Measurements from ENCODE around the gene KCNQ1OT1. TPM values are rescaled to one million over a fixed set of nuclear protein-coding genes. Genes with fewer than 3 reads are reported as not detected.

KCNQ1OT1 gene
- polyA plus RNA-seq, 6 donors from 2014 or later = 0.08 to 0.28 (median 0.12) TPM

DNA sequence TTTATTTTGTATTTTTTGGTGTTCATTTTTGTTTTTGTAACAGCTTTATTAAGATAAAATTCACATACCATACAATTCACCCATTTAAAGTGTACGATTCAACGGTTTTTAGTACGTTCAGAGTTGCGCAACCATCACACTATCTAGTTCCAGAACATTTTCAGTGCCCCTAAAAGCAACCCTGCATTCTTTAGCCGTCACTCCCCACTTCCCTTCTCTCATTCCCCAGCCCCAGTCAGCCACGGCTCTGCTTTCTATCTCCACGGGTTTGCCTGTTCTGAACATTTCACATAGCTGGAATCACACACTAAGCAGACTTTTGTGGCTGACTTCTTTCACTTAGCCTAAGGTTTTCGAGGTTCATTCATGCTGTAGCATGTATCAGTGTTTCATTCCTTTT, 9.6 kb upstream of the KCNQ1OT1 start:
- Mint-ChIP-seq H3K9me3 (peaks cover 6 to 18% (median 15%) of the 10 kb centered on the region in 7 donors), H3K4me1 (peaks cover 1 to 5% (median 3%) of the 10 kb centered on the region in 3 donors), H3K36me3 (peaks cover 5 to 24% of the 10 kb centered on the region in 2 donors), H3K27ac (peak overlapping the region in 2 of 6 donors; percentile 21 to 61), H3K27me3 (peaks cover 0 to 2% (median 0%) of the 10 kb centered on the region in 3 donors), H3K4me3 (no peak overlapping the region)
- ATAC-seq (ENCODE audit: low read depth in 2 of 2) = no peak
- no peak for DNase-seq

DNA sequence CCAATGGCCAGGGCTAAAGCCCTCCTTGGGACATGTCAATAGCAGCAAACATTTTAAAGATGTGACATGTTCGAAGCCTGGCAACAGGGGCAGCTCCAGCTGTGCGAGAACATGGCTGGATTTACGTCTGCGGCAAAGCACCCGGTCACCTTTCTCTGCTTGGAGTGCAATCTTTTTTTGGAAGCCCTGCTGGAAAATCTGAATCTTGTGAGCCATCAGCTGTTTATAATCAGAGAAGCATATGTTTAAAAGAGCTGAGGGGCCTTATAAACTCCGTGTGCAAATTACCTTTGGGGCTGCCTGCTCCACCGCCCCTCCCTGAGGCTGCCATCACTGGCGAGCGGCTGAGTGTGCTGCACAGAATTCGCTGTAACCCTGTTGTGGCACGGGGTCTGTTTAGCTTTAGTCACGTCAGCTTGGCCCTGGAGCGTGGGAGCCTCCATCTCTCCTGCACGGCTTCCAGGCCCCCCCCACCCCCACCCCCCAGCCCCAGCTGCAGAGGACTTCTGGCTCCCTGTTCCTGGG, 9.0 kb upstream of the KCNQ1OT1 start:
- Mint-ChIP-seq H3K27ac (peak overlapping the region in 1 of 6 donors; percentile 33), H3K4me1 (peaks cover 7 to 11% (median 8%) of the 10 kb centered on the region in 3 donors), H3K27me3 (peaks cover 0 to 7% (median 0%) of the 10 kb centered on the region in 3 donors)

DNA sequence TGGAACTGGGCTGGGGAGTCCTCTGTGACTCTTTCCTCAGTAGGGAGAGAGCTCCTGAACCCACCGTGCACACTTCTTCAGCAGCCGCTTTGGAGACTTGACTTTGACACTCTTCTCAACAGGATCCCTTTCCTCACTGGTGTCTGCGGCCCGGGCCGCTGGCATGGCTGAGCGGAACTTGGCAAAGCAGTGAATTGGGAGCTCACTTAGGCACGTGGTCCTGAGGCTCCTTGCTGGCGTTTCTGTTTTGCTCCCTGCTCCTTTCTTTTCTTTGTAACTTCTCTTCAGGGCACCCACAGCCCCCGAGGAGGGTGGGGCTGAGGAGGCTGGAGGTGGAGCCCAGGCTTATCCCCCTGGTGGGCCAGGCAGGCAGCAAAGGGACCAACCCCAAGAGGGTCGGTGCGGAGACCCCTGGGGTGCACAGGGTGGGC, 8.4 kb upstream of the KCNQ1OT1 start:
- H3K4me3 Mint-ChIP-seq = no peak overlapping the region
- peaks cover 0 to 7% (median 0%) of the 10 kb centered on the region in 3 donors for H3K27me3 Mint-ChIP-seq
- no peak for ATAC-seq (ENCODE audit: low read depth in 2 of 2)
- no peak for DNase-seq
- H3K36me3 Mint-ChIP-seq = peaks cover 5 to 29% of the 10 kb centered on the region in 2 donors
- H3K4me1 Mint-ChIP-seq = peaks cover 8 to 13% (median 12%) of the 10 kb centered on the region in 3 donors
- H3K27ac Mint-ChIP-seq = peak overlapping the region in 1 of 6 donors; percentile 49
- peaks cover 7 to 18% (median 15%) of the 10 kb centered on the region in 7 donors for H3K9me3 Mint-ChIP-seq

More for the DNA sequence above, 9.0 kb upstream of the KCNQ1OT1 start:
- ATAC-seq (ENCODE audit: low read depth in 2 of 2) = no peak
- H3K9me3 Mint-ChIP-seq = peaks cover 7 to 18% (median 15%) of the 10 kb centered on the region in 7 donors
- H3K36me3 Mint-ChIP-seq = peaks cover 5 to 29% of the 10 kb centered on the region in 2 donors
- no peak overlapping the region for H3K4me3 Mint-ChIP-seq
- no peak for DNase-seq

DNA sequence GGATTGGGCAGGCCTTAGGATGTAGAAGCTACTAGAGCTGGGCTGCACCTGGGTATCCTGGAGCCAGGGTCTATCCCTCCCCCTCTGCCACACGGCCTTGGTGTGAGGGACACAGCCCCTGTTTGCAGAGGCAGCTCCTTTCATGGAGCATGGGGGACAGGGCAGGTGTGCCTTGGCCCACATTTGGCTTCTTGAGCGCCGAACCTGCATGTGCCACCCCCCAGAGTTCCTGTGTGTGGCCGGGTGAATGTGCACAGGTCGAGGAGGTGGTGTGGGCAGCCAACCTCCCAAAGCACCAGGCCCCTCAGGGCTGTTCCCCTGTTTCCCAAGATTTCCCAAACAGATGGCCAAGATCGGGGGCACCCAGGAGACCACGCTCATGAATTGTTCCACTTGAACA, 7.9 kb upstream of the KCNQ1OT1 start:
- Mint-ChIP-seq H3K4me3 (no peak overlapping the region), H3K27me3 (peaks cover 0 to 7% (median 0%) of the 10 kb centered on the region in 3 donors), H3K4me1 (peaks cover 13 to 16% (median 13%) of the 10 kb centered on the region in 3 donors), H3K9me3 (peaks cover 7 to 18% (median 15%) of the 10 kb centered on the region in 7 donors), H3K36me3 (peaks cover 5 to 29% of the 10 kb centered on the region in 2 donors), H3K27ac (no peak overlapping the region)
- ATAC-seq (ENCODE audit: low read depth in 2 of 2) (no peak), DNase-seq (no peak)

DNA sequence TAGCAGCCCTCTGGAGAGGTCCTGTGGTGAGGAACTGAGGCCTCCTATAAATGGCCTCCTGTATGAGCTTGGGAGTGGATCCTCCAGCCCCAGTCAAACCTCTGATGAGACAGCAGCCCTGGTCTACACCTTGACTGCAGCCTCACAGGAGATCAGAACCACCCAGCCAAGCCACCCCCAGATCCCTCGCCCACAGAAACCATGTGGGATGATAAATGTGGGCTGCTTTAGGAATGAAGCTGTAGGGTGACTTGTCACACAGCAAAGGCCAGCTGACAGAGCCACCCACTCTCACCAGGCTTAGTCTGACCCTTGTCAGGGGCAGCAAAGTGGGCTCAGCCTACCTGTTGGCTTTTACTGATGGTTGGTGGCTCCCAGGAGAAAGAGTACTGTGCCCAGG, 6.5 kb upstream of the KCNQ1OT1 start:
- H3K4me1 Mint-ChIP-seq = peaks cover 19 to 21% (median 20%) of the 10 kb centered on the region in 3 donors
- H3K27ac Mint-ChIP-seq = no peak overlapping the region
- ATAC-seq (ENCODE audit: low read depth in 2 of 2) (no peak), DNase-seq (no peak)
- peaks cover 5 to 29% of the 10 kb centered on the region in 2 donors for H3K36me3 Mint-ChIP-seq
- H3K4me3 Mint-ChIP-seq = no peak overlapping the region
- peaks cover 0 to 7% (median 0%) of the 10 kb centered on the region in 3 donors for H3K27me3 Mint-ChIP-seq
- peaks cover 6 to 18% (median 13%) of the 10 kb centered on the region in 7 donors for H3K9me3 Mint-ChIP-seq

DNA sequence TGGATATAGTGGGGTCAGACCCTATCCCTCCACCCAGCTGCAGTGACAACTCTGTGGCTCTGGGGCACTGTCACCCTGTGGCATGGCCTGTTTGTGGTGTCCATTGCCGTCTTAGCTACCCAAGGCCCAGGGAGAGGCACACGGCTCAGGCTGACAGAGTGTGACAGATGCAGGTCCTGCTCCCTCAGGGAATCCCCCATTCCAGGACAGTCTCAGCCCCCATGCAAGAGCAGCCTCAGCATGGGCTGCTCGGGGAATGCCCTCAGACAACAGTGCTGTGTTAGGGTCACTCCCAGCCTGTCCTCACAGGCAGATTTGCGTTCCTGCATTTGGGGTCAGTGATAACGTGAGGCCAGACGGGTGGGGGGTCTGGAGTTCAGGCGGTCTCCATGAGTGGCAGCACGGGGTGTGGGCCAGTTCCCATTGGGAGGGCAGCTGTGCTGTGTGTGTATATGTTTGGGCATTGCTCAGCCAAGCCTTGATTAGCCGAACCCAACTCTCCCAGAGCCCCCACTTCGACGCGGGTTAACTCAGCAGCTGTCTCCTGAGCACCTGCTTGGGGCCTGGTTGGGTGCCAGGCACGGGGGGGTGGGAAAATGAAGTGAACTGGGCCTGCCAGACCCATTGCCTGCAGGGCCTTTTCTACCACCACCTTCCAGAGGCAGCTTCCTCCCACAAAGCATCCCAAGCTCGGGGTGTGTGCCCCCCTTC, 5.3 kb upstream of the KCNQ1OT1 start:
- no peak overlapping the region for H3K4me3 Mint-ChIP-seq
- no peak for DNase-seq

DNA sequence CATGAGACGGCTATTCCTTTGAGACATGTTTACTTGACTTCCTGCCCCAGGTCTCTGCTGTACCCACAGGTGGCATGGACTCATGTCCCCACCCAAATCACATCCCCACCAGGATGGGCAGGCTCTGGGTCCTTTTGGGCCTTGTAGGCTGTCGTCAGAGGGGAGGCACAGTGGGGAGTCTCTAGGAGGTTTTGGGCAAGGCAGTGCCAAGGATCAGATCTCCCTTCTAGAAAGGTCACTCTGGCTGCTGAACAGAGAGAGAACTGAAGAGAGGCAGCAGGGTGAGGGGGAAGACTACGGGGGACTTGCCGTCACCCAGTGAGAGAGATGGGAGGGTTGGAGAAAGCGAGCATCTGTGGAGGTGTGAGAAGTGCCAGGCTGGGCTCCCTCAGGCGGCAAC, 4.6 kb upstream of the KCNQ1OT1 start:
- Mint-ChIP-seq H3K9me3 (peaks cover 2 to 10% (median 6%) of the 10 kb centered on the region in 7 donors), H3K27ac (peak overlapping the region in 2 of 6 donors; percentile 7 to 36), H3K4me1 (peaks cover 20 to 28% (median 23%) of the 10 kb centered on the region in 3 donors), H3K27me3 (peaks cover 0 to 7% (median 0%) of the 10 kb centered on the region in 3 donors), H3K4me3 (peak overlapping the region in 4 of 8 donors; percentile 31 to 63 (median 46)), H3K36me3 (peaks cover 0 to 17% of the 10 kb centered on the region in 2 donors)
- DNase-seq = no peak
- ATAC-seq (ENCODE audit: low read depth in 2 of 2) = no peak

More for the DNA sequence above, 5.3 kb upstream of the KCNQ1OT1 start:
- Mint-ChIP-seq H3K4me1 (peaks cover 20 to 28% (median 23%) of the 10 kb centered on the region in 3 donors), H3K9me3 (peaks cover 3 to 16% (median 10%) of the 10 kb centered on the region in 7 donors), H3K36me3 (peaks cover 4 to 24% of the 10 kb centered on the region in 2 donors), H3K27me3 (peaks cover 0 to 7% (median 0%) of the 10 kb centered on the region in 3 donors), H3K27ac (no peak overlapping the region)
- ATAC-seq (ENCODE audit: low read depth in 2 of 2) = no peak

DNA sequence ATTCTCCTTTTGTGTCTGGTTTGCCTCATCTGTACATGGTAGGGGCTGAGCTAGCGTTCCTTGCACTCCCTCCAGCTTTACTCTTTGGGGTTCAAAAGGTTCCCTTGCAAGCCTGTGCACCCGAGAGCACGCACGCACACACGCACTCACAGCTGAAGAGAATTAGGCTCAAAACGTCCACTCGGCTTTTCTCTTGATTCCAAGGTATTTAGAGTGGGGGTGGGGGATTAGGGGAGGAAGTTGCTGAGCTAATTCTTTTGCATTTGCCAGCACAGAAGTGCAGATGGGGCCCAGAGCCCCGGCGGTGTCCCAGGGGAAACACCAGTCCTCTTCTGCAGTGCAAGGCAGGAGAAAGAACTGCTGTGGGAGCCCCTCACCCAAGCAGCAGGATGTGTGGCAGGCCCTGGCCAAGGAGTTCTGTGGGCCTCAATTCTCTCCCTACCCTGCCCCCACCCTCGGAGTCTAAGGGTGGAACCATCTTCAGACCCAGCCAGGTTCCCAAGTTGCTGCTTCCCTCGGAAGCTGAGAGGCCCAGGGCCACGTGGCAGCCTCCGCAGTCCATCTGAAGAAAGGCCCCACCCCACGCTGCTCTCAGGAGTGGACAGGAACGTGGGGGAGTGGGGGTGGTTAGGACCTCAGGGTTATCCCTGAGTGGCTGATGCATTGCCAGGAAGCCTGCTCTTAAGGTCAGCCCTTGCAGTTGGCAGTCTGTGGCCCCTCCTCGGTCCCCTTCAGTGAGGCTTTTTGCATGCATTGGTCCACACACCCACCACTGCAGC, 3.8 kb upstream of the KCNQ1OT1 start:
- H3K4me1 Mint-ChIP-seq = peaks cover 27 to 36% (median 30%) of the 10 kb centered on the region in 3 donors
- no peak overlapping the region for H3K27ac Mint-ChIP-seq
- H3K9me3 Mint-ChIP-seq = peaks cover 2 to 10% (median 5%) of the 10 kb centered on the region in 7 donors
- ATAC-seq (ENCODE audit: low read depth in 2 of 2) (no peak), DNase-seq (no peak)
- H3K36me3 Mint-ChIP-seq = peaks cover 0 to 14% of the 10 kb centered on the region in 2 donors
- peak overlapping the region in 3 of 8 donors; percentile 9 to 58 (median 10) for H3K4me3 Mint-ChIP-seq
- H3K27me3 Mint-ChIP-seq = peaks cover 0 to 7% (median 0%) of the 10 kb centered on the region in 3 donors

DNA sequence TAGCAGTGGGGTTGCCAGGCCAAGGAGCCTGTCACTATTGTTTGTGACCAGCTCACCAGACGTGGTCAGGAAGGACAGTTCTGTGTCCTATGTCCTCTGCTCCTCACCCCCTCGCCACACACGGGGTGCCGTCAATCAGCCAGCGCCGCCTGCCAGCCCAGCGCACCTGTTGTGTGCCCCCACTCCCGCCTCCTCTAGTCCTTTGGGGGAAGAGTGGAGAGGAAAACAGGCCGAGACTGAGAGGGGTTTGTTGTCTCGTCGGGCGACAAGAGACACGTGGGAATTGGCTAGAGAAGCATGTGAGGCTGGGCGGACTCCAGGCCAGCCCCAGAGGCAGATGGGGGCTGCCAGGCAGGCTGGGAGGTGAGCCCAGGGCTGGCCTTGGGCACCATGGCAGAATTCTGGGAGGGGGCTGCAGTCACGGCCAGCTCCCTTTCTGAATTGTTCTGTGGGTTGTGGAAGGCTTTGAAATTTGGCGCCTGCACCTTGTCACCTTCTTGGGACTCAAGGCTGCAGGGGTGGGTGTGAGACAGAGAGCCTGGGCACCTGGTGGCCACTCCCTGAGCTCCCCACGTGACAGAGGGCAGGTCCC, 3.1 kb upstream of the KCNQ1OT1 start:
- H3K4me1 Mint-ChIP-seq = peaks cover 31 to 40% (median 34%) of the 10 kb centered on the region in 3 donors
- H3K27ac Mint-ChIP-seq = peak overlapping the region in 1 of 6 donors; percentile 52
- H3K9me3 Mint-ChIP-seq = peaks cover 2 to 10% (median 5%) of the 10 kb centered on the region in 7 donors
- H3K36me3 Mint-ChIP-seq = peaks cover 0 to 14% of the 10 kb centered on the region in 2 donors
- ATAC-seq (ENCODE audit: low read depth in 2 of 2) = no peak
- peaks cover 0 to 7% (median 0%) of the 10 kb centered on the region in 3 donors for H3K27me3 Mint-ChIP-seq
- no peak for DNase-seq
- peak overlapping the region in 3 of 8 donors; percentile 51 to 68 (median 67) for H3K4me3 Mint-ChIP-seq

DNA sequence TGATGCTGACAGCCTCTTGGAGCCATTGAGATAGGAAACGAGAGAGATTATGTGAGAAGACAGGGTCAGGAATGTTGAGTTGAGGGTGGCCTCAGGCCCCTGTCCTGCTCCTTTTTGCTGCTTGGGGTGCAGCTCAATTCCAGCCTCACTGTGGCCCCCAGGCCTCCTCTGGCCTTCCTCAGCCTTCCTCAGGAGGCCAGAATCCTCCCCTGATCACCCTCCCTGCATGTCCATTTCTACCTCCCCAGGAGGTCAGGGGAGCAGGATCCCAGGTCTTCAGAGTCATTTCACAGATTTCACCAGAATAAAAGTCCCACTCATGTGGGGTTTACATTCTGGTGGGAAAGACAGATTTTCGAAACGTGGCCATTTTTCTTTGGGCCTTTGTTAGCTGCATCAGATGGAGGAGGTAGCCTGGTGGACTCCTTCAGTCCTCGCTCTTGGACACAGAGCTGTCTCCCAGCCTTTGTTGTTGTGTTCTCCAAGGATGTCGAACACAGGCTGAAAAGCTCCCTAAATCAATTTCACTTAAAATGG, 2.2 kb upstream of the KCNQ1OT1 start:
- DNase-seq = no peak
- Mint-ChIP-seq H3K9me3 (peaks cover 2 to 10% (median 5%) of the 10 kb centered on the region in 7 donors), H3K27me3 (peaks cover 0 to 7% (median 0%) of the 10 kb centered on the region in 3 donors), H3K4me3 (peak overlapping the region in 5 of 8 donors; percentile 25 to 83 (median 70)), H3K36me3 (peaks cover 0 to 14% of the 10 kb centered on the region in 2 donors), H3K27ac (peak overlapping the region in 1 of 6 donors; percentile 57), H3K4me1 (peaks cover 31 to 40% (median 34%) of the 10 kb centered on the region in 3 donors)
- no peak for ATAC-seq (ENCODE audit: low read depth in 2 of 2)

DNA sequence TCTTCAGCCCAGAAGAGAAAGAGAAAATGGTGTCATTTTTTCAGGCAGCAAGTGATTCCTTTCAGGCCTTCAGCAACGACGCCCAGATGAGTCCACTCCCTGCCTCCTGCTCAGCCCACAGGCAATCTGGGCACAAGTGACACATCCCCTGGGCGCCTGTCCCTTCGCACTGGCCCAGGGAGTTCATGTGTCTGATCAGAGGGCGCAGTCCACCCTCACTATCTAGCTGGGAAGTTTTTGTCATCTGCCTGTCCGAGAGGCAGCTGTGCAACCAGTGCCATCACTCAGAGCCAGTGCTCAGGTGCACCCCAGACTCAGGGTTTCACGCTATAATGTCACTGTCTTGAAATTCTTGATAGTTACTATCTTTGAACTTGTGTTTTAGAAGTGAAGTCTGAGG, 1.4 kb upstream of the KCNQ1OT1 start:
- peaks cover 0 to 14% of the 10 kb centered on the region in 2 donors for H3K36me3 Mint-ChIP-seq
- no peak for ATAC-seq (ENCODE audit: low read depth in 2 of 2)
- H3K9me3 Mint-ChIP-seq = peaks cover 2 to 8% (median 5%) of the 10 kb centered on the region in 7 donors
- H3K27me3 Mint-ChIP-seq = peaks cover 0 to 7% (median 0%) of the 10 kb centered on the region in 3 donors
- peak overlapping the region; percentile 57 to 90 (median 82) for H3K4me3 Mint-ChIP-seq
- H3K4me1 Mint-ChIP-seq = peaks cover 31 to 40% (median 34%) of the 10 kb centered on the region in 3 donors
- DNase-seq = no peak
- peak overlapping the region in 3 of 6 donors; percentile 45 to 84 (median 62) for H3K27ac Mint-ChIP-seq

Measured in naive B cell (primary cell).